ENCODE data around the gene ERN2.
A peak's percentile ranks its signal among the peaks of the same experiment; 100 is the strongest.

The ERN2 gene

DNA sequence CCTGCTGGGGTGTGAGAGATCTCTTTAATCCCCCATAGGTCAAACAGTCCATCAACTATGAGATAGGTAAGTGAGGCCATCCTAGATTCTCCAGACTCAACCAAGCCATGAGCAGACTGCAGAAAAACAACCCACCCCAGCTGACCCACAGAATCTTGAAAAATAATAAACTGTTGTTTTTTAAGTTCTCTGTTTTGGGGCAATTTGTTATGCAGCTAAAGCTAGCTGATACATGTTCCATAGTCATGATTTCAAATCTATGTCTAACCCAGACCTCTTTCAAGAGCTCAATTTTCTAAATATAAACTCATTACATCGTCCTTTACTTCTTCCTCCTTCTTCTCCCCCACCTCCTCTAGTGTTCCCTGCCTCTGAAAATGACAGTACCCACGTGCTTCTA lies 10.1 kb downstream of the ERN2 start:
- DNase-seq (ENCODE audit: low read depth), result no peak
- H3K4me3 ChIP-seq (ENCODE audit: low read depth, low read length), result no peak overlapping the region
- TF ChIP-seq, protein P1, sequence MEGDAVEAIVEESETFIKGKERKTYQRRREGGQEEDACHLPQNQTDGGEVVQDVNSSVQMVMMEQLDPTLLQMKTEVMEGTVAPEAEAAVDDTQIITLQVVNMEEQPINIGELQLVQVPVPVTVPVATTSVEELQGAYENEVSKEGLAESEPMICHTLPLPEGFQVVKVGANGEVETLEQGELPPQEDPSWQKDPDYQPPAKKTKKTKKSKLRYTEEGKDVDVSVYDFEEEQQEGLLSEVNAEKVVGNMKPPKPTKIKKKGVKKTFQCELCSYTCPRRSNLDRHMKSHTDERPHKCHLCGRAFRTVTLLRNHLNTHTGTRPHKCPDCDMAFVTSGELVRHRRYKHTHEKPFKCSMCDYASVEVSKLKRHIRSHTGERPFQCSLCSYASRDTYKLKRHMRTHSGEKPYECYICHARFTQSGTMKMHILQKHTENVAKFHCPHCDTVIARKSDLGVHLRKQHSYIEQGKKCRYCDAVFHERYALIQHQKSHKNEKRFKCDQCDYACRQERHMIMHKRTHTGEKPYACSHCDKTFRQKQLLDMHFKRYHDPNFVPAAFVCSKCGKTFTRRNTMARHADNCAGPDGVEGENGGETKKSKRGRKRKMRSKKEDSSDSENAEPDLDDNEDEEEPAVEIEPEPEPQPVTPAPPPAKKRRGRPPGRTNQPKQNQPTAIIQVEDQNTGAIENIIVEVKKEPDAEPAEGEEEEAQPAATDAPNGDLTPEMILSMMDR (conservative IDR thresholded peaks at IDR 0.05; ENCODE audit: low read depth, low read length), result no peak

DNA sequence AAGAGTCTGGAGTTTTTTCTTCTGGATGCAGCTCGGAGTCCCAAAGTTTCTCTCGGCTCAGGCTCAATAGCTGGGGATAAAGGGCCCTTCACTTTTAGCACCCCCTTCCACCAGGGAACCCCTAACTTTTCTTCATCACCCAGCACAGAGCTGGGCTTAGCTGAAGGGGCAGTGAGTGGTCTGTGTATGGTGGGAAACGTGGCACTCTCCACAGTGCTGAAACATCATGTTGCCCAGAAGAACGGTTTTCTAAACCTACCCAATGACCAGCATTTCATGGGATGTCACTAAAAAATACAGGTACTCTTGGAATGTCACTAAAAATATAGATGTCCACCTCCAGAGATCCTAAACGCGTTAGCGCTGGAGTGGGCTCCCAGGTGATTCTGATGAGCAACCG lies 12.0 kb downstream of the ERN2 start:
- H3K4me3 ChIP-seq (ENCODE audit: low read depth, low read length), result no peak overlapping the region
- no peak for DNase-seq (ENCODE audit: low read depth)
- TF ChIP-seq, protein P1 (conservative IDR thresholded peaks at IDR 0.05; ENCODE audit: low read depth, low read length), result no peak

DNA sequence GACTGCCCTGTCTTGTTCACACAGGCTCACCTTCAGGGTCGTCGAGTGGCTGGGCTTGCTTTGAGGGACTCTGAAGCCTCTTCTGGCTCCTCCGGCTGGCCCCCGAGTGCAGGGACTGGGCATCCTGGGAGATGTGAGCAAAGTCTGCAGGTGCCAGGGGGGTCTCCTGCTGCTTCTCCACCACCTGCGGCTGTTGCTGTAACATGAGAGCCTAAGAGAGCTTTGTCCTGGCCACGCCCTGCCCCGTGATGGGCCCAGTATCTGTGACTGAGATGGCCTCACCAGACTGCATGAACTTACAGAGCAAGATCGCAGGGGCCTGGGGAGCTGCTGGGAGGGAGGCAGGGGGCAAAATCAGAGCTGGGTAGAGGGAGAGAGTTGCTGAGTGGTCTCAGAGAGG lies 12.5 kb downstream of the ERN2 start:
- DNase-seq (ENCODE audit: low read depth), result no peak
- TF ChIP-seq, protein P1 (conservative IDR thresholded peaks at IDR 0.05; ENCODE audit: low read depth, low read length), result no peak

DNA sequence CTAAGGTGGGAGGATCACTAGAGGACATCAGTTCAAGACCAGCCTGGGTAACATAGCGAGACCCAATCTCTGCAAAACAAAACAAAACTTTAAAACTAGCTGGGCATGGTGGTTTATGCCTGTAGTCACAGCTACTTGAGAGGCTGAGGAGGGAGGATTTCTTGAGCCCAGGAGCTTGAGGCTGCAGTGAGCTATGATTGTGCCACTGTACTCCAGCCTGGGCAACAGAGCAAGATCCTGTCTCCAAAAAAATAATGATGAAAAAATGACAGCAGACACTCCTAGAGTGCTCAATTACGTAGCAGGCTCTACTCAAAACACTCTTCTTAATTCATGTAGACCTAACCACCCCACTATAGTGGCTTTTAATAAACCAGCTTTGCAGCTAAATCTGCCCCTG lies 12.9 kb downstream of the ERN2 start:
- DNase-seq (ENCODE audit: low read depth), result no peak
- H3K4me3 ChIP-seq (ENCODE audit: low read depth, low read length), result no peak overlapping the region
- TF ChIP-seq, protein P1 (conservative IDR thresholded peaks at IDR 0.05; ENCODE audit: low read depth, low read length), result no peak

More for the DNA sequence above, 12.5 kb downstream of the ERN2 start:
- no peak overlapping the region for H3K4me3 ChIP-seq (ENCODE audit: low read depth, low read length)

DNA sequence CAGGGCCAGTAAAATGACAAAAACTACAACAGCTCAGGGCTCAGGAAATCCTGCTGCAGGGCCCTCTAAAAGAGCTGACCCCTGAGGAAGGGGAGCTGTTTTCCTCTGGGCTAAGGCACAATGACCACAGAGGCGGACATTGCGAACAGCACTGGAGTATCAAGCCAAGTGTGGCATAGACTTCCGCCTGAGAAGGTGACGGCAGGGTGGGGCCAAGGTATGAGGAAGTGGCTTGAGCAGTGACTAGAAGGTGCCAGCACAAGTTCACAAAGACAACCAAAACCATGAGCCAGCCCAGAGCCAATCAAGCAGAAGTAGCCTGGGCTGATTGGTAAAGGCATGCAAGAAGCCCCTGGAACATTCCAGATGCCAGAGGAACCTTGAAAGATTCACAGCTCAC lies 13.9 kb downstream of the ERN2 start:
- no peak overlapping the region for H3K4me3 ChIP-seq (ENCODE audit: low read depth, low read length)
- no peak for DNase-seq (ENCODE audit: low read depth)
- TF ChIP-seq, protein P1 (conservative IDR thresholded peaks at IDR 0.05; ENCODE audit: low read depth, low read length), result no peak

DNA sequence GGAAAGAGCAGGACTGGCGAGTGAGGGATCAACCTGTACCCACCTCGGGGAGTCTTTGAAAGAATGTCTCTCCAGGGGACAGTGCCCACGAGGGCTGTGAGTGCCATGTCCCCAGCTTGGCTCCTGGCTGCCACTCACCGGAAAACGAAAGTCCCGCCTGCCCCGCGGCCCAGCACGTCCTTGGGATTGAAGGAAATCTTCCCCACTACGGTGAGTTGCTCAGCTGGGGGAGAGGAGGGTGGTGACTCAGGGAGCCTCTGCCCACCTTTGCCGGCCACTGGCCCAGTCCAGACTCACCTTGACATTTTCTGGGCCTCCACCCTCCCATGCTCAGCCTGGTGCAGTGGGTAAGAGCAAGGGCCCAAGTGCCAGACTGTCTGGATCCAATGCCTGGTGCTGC lies 17.3 kb downstream of the ERN2 start:
- no peak for DNase-seq (ENCODE audit: low read depth)
- TF ChIP-seq, protein P1 (conservative IDR thresholded peaks at IDR 0.05; ENCODE audit: low read depth, low read length), result no peak
- no peak overlapping the region for H3K4me3 ChIP-seq (ENCODE audit: low read depth, low read length)

DNA sequence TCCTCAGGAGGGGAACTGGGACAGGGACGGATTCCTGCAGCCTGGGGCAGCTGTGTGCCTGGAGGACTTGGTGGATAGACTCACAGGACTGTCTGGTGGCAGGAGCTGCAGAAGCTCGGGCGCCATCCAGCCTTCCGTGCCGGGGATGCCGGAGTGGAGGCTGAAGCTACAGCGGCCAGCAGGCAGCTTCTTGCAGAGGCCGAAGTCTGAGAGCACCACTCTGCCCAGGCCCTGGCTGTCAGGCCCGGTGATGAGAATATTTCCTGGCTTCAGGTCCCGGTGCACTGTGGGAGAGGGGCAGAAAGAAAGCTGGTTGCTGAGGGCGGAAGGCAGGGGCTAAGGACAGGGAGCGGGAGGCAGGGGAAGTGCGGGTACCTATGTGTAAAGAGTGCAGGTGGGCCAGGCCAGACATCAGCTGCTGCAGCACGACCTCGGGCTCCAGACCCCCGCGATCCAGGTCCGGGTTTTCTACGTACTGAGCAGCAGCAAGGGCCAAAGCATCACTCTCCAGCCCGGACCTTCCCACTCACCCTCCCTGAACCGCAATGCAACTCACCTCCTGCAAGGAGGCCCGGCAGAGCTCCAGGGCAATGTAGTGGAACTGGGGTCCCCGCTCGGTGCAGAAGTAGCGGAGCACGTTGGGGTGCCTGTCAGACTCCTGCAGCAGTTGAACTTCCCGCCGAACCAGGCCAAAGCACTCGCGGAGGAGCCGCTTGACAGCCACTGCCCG lies 18.2 kb downstream of the ERN2 start:
- H3K4me3 ChIP-seq (ENCODE audit: low read depth, low read length), result peak overlapping the region; percentile 55
- TF ChIP-seq, protein P1 (conservative IDR thresholded peaks at IDR 0.05; ENCODE audit: low read depth, low read length), result no peak
- DNase-seq (ENCODE audit: low read depth), result peak; percentile 67

All from choroid plexus epithelial cell (primary cell).